ENCODE results near the gene RPL19.
"Not testable (repeated sequence)": the region's sequence is repeated elsewhere in the genome, so short reads cannot be mapped to it uniquely, and the experiment has no call there.

Gene RPL19

DNA sequence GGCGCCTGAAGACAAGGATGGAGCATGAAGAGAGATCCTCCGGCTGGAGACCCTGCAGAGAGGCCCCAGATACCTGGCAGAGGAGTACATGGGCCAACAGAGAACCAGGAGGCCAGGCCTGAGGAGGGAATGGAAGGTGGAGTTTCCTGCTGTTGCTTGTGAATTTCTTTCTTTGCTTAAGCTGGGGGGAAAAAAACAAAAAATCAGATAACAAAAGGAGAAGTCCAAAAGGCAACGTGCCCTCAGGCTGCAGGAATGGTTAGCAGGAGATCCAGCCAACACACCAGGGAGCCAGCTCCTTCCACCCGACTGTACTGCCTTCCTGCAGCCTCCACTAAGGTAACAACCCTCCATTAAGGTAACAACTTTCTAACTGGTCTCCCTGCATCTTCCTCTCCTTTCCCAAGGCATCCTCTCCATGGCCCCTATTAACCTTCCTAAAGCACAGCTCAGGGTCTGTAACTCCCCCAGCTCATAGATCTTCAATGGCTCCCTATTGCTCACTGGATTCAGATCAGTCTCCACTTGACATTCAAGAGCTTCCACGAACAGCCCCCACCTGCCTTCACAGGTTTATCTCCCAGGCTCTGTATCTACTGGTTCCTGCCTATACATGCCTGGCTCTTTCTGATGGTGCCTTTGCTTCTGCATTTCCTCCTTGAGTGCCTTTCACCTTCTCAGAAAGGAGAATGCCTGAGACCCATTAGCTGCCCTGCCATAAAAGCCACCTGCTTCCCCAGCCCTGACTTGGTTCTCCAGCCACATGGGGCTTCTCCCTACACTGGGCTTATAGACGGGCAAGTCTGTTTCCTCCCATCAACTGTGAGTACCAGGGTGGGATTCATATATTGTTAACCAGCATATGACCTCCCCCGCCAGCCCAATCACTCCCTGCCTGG, 33.4 kb upstream of the RPL19 start:
- no peak for DNase-seq (ENCODE audit: low read depth)
- TF ChIP-seq, protein P1, sequence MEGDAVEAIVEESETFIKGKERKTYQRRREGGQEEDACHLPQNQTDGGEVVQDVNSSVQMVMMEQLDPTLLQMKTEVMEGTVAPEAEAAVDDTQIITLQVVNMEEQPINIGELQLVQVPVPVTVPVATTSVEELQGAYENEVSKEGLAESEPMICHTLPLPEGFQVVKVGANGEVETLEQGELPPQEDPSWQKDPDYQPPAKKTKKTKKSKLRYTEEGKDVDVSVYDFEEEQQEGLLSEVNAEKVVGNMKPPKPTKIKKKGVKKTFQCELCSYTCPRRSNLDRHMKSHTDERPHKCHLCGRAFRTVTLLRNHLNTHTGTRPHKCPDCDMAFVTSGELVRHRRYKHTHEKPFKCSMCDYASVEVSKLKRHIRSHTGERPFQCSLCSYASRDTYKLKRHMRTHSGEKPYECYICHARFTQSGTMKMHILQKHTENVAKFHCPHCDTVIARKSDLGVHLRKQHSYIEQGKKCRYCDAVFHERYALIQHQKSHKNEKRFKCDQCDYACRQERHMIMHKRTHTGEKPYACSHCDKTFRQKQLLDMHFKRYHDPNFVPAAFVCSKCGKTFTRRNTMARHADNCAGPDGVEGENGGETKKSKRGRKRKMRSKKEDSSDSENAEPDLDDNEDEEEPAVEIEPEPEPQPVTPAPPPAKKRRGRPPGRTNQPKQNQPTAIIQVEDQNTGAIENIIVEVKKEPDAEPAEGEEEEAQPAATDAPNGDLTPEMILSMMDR (IDR thresholded peaks at IDR 0.05; ENCODE audit: low read depth, low read length, missing control alignments) = no peak
- no peak overlapping the region for H3K4me3 ChIP-seq (ENCODE audit: low read depth, low read length)
- in situ Hi-C loops (cut with HindIII; ENCODE audit: low sequenced_read_pairs) = loop anchor here (10.0 kb wide), 1 partner anchor 102 kb away; no protein-coding TSS in a partner anchor

- no peak overlapping the region for H3K4me3 ChIP-seq (ENCODE audit: low read depth, low read length)
- TF ChIP-seq, protein P1 (IDR thresholded peaks at IDR 0.05; ENCODE audit: low read depth, low read length, missing control alignments) = no peak
- no peak for DNase-seq (ENCODE audit: low read depth)
- in situ Hi-C loops (cut with HindIII; ENCODE audit: low sequenced_read_pairs) = loop anchor here (10.0 kb wide), 1 partner anchor 103 kb away; no protein-coding TSS in a partner anchor
Observed at GRCh38 chr17:39167476-39167875, 32.6 kb upstream of the RPL19 start.

GRCh38 chr17:39168503-39168902, 31.6 kb upstream of the RPL19 start:
- DNase-seq (ENCODE audit: low read depth) = not testable (repeated sequence)

DNA sequence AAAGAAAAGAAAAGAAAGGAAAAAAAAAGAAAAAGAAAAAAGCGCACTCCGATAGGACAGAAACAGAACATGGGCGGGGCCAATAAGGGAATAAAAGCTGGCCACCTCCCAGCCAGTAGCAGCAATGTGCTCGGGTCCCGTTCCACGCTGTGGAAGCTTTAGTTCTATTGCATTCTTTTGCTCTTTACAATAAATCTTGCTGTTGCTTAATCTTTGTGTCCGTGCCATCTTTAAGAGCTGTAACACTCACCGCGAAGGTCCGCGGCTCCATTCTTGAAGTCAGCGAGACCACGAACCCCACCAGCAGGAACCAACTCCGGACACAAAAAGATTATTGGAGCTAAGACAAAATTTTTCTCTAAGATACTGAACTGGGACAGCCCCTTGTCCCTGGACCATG, 31.0 kb upstream of the RPL19 start:
- H3K4me3 ChIP-seq (ENCODE audit: low read depth, low read length) = no peak overlapping the region
- DNase-seq (ENCODE audit: low read depth) = no peak
- TF ChIP-seq, protein P1 (IDR thresholded peaks at IDR 0.05; ENCODE audit: low read depth, low read length, missing control alignments) = no peak
- in situ Hi-C loops (cut with HindIII; ENCODE audit: low sequenced_read_pairs) = loop anchor here (10.0 kb wide), 1 partner anchor 104 kb away; no protein-coding TSS in a partner anchor

More at GRCh38 chr17:39168503-39168902, 31.6 kb upstream of the RPL19 start:
- not testable (repeated sequence) for H3K4me3 ChIP-seq (ENCODE audit: low read depth, low read length)
- in situ Hi-C loops (cut with HindIII; ENCODE audit: low sequenced_read_pairs) = loop anchor here (10.0 kb wide), 1 partner anchor 104 kb away; no protein-coding TSS in a partner anchor

DNA sequence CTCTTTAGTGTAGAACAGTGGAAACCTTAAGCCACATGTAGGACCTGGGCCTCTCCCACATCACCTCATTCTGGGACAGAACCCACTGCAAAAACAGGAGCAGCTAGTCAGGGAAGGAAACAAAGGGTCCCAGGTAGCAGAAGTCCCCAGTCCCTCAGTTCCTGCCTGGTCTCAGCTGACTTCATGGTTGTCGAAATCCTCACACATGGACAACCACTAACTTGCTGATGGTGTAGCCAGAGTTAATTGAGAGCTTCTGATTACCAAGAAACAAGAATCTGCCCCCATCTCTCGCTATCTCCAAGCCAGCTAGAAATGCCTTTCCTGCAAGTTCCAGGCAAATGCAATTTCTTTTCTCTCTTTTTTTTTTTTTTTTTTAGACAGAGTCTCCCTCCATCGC, 30.6 kb upstream of the RPL19 start:
- TF ChIP-seq, protein P1 (IDR thresholded peaks at IDR 0.05; ENCODE audit: low read depth, low read length, missing control alignments) = no peak
- in situ Hi-C loops (cut with HindIII; ENCODE audit: low sequenced_read_pairs) = loop anchor here (10.0 kb wide), 1 partner anchor 105 kb away; no protein-coding TSS in a partner anchor
- no peak for DNase-seq (ENCODE audit: low read depth)
- no peak overlapping the region for H3K4me3 ChIP-seq (ENCODE audit: low read depth, low read length)

DNA sequence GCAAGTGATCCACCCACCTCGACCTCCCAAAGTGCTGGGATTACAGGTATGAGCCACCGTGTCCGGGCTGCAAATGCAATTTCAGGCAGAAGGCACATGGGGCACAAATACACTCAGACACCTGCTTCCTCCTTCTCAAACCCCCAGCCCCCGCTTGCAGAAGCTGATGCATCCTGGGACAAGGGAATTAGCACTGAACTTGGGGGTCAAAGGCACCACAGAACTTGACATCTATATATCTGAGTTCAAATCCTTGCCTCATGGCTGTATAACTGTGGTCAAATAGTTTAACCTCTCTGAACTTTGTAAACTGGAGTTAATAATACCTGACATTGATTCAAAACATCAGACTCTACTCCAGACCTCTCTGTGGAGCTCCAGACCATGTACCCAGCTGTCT, 30.0 kb upstream of the RPL19 start:
- in situ Hi-C loops (cut with HindIII; ENCODE audit: low sequenced_read_pairs) = no loop called here
- H3K4me3 ChIP-seq (ENCODE audit: low read depth, low read length) = no peak overlapping the region
- no peak for DNase-seq (ENCODE audit: low read depth)
- TF ChIP-seq, protein P1 (IDR thresholded peaks at IDR 0.05; ENCODE audit: low read depth, low read length, missing control alignments) = no peak

DNA sequence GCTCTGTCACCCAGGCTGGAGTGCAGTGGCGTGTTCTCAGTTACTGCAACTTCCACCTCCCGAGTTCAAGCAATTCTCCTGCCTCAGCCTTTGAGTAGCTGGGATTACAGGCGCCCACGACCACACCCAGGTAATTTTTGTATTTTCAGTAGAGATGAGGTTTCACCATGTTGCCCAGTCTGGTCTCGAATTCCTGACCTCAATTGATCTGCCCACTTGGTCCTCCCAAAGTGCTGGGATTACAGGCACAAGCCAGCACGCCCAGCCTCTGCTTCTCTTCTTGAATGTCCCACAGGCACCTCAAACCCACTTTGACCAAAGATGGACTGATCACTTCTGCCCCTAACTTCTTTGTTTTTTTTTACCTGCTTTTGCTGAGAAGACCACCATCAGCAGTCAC, 29.5 kb upstream of the RPL19 start:
- no peak overlapping the region for H3K4me3 ChIP-seq (ENCODE audit: low read depth, low read length)
- DNase-seq (ENCODE audit: low read depth) = no peak
- in situ Hi-C loops (cut with HindIII; ENCODE audit: low sequenced_read_pairs) = no loop called here
- TF ChIP-seq, protein P1 (IDR thresholded peaks at IDR 0.05; ENCODE audit: low read depth, low read length, missing control alignments) = no peak

All from astrocyte of the cerebellum (primary cell).